GM19240 (cell line): ENCODE results near the gene ACADL.

Experiments
- DNase-seq: peaks from one replicate; pipeline ENCODE4 v3.0.0; 2011; ENCODE audit warnings: low spot score; ENCODE audit not compliant: insufficient read length

ACADL gene

GRCh38 chr2:210170446-210171303 lies 54.6 kb downstream of the ACADL start:
- peak; percentile 78 for DNase-seq

- DNase-seq: no peak
Observed at GRCh38 chr2:210170196-210170445, 55.1 kb downstream of the ACADL start.

GRCh38 chr2:210169516-210170195 lies 55.6 kb downstream of the ACADL start:
- no peak for DNase-seq

GRCh38 chr2:210167227-210167626 lies 58.0 kb downstream of the ACADL start:
- DNase-seq: no peak

DNA sequence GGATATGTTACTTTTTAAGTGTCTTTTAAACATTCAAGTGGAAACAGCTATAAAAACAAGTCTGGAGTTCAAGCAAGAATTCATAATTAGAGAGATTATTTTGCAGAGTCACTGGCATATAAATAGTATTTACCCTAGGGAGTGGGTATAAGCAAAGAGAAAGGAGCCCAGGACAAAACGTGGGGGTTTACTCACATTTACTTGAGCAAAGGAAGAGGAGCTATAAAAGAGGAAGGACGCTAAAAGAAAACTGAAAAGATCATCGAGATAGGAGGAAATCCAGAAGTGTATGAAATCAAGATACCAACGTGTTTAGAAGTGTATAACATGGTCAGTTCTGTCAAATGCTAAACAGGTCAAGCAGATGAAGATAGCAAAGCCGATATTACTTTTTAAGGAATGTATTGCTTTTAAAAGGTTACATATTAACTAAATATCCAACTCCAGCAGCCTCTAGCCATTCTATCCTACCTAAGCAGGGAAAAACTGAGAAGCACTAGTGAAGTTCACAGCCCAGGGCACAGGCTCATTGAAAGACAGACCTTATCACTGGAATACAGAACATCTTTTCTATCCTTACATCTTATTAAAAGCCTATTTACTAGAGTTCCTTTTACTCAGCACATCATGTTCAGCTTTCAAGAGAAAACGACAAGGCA lies 62.7 kb downstream of the ACADL start:
- DNase-seq: no peak

- no peak for DNase-seq
Observed at GRCh38 chr2:210159059-210159458, 66.2 kb downstream of the ACADL start.

DNA sequence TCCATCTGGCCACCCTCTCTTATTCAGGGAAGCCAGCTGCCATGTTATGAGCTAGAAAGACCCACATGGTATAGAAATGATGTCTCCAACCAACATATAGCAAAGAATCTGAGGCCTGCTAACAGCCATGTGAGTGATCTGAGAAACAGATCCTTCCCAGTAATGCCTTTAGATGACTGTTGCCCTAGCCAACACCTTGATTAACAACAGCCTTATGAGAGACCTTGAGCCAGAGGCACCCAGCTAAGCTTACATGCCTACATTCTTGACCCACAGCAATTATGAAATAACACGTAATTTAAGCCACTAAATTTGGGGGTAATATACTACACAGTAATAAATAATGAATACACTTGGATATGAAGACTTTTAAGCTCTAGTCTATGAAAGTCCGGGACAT lies 67.0 kb downstream of the ACADL start:
- no peak for DNase-seq

DNA sequence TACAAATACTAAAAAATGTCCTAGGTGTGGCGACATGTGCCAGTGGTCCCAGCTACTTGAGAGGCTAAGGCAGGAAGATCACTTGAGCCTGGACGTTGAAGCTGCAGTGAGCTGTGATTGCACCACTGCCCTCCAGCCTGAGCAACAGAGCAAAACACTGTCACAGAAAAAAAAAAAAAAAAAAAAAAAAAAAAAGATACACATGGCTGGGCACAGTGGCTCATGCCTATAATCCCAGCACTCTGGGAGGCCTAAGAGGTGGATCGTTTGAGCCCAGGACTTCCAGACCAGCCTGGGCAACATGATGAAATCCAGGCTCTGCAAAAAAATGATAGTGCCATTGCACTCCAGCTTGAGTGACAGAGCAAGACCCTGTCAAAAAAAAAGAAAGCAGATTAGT lies 67.7 kb downstream of the ACADL start:
- DNase-seq: no peak

GRCh38 chr2:210147614-210148013 lies 77.6 kb downstream of the ACADL start:
- no peak for DNase-seq
